GM18870 (cell line): Measurements from ENCODE around the gene ST14.

ENCODE experiments used
- ATAC-seq: cut with Tn5 transposase; IDR thresholded peaks from one replicate; pipeline ENCODE4 v1.9.1; 2021; ENCODE audit warnings: moderate library complexity; ENCODE audit not compliant: unreplicated experiment

Gene ST14

GRCh38 chr11:130206141-130206540, 46.6 kb downstream of the ST14 start:
- no peak for ATAC-seq

- no peak for ATAC-seq
These were observed 48.9 kb downstream of the ST14 start for GRCh38 chr11:130208241-130209127.

GRCh38 chr11:130209128-130209932, 49.7 kb downstream of the ST14 start:
- no peak for ATAC-seq

- ATAC-seq = no peak
These were observed 50.6 kb downstream of the ST14 start for GRCh38 chr11:130209954-130210854.

GRCh38 chr11:130211144-130211543, 51.6 kb downstream of the ST14 start:
- ATAC-seq = no peak

GRCh38 chr11:130211781-130212401, 52.3 kb downstream of the ST14 start:
- ATAC-seq = no peak

GRCh38 chr11:130212431-130212961, 52.9 kb downstream of the ST14 start:
- no peak for ATAC-seq

- ATAC-seq = no peak
These were observed 53.8 kb downstream of the ST14 start for GRCh38 chr11:130213143-130213978.

GRCh38 chr11:130213979-130214281, 54.3 kb downstream of the ST14 start:
- ATAC-seq = no peak

- no peak for ATAC-seq
These were observed 55.4 kb downstream of the ST14 start for GRCh38 chr11:130214861-130215530.

- ATAC-seq = no peak
These were observed 56.1 kb downstream of the ST14 start for GRCh38 chr11:130215531-130216220.

GRCh38 chr11:130216221-130216550, 56.6 kb downstream of the ST14 start:
- no peak for ATAC-seq

- ATAC-seq = no peak
These were observed 57.1 kb downstream of the ST14 start for GRCh38 chr11:130216591-130217132.

GRCh38 chr11:130217133-130218031, 57.8 kb downstream of the ST14 start:
- ATAC-seq = no peak

GRCh38 chr11:130218501-130219070, 59.0 kb downstream of the ST14 start:
- ATAC-seq = no peak

- ATAC-seq = no peak
These were observed 59.6 kb downstream of the ST14 start for GRCh38 chr11:130219148-130219547.
